ENCODE measurements around the gene KLHL21. TPM values are rescaled to one million over a fixed set of nuclear protein-coding genes. Genes with fewer than 3 reads are reported as not detected.

The KLHL21 gene
- total and polyA plus RNA-seq, 12 donors: 20.4 to 93.3 (median 69.6) TPM

DNA sequence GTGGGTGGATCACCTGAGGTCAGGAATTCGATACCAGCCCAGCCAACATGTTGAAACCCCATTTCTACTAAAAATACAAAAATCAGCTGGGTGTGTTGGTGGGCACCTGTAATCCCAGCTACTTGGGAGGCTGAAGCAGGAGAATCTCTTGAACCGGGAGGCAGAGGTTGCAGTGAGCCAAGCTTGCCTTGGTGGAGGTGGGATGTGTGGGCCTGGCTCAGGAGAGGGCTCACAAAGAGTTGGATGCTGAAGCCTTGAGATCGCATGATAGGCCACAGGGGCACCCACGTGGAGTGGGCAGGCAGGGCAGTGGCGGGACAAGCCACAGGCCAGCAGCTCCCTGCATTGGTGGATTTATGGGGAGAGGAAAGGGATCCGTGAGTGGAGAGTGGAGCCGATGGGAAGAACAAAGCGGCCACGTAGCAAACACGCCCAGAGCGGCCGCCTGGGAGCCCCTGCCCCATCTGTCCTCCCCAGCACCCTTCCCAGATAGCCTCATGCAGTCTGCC lies 26.4 kb upstream of the KLHL21 start:
- Histone ChIP-seq H3K36me3 (peaks cover 4 to 76% (median 32%) of the 10 kb centered on the region in 9 donors), H3K27ac (no peak overlapping the region), H3K4me3 (no peak overlapping the region), H3K27me3 (no peaks in the 10 kb centered on the region), H3K4me1 (peaks cover 8 to 26% (median 22%) of the 10 kb centered on the region in 9 donors), H3K9me3 (no peaks in the 10 kb centered on the region)
- no peak for ATAC-seq
- TF ChIP-seq, protein P1, sequence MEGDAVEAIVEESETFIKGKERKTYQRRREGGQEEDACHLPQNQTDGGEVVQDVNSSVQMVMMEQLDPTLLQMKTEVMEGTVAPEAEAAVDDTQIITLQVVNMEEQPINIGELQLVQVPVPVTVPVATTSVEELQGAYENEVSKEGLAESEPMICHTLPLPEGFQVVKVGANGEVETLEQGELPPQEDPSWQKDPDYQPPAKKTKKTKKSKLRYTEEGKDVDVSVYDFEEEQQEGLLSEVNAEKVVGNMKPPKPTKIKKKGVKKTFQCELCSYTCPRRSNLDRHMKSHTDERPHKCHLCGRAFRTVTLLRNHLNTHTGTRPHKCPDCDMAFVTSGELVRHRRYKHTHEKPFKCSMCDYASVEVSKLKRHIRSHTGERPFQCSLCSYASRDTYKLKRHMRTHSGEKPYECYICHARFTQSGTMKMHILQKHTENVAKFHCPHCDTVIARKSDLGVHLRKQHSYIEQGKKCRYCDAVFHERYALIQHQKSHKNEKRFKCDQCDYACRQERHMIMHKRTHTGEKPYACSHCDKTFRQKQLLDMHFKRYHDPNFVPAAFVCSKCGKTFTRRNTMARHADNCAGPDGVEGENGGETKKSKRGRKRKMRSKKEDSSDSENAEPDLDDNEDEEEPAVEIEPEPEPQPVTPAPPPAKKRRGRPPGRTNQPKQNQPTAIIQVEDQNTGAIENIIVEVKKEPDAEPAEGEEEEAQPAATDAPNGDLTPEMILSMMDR (IDR thresholded peaks at IDR 0.05): no peak
- no peak for DNase-seq
- intact Hi-C loops (cut with DNase I): loop anchor here in 3 of 10 donors (5.0 kb wide), 3 partner anchors 57 to 77 kb away; partner anchors contain the start of genes NOL9 (in 1 of the 3) and TAS1R1 (in 1 of the 3)
- 91 to 96% methylated on average over 12 of the region's 12 CpGs for WGBS, 2 donors

DNA sequence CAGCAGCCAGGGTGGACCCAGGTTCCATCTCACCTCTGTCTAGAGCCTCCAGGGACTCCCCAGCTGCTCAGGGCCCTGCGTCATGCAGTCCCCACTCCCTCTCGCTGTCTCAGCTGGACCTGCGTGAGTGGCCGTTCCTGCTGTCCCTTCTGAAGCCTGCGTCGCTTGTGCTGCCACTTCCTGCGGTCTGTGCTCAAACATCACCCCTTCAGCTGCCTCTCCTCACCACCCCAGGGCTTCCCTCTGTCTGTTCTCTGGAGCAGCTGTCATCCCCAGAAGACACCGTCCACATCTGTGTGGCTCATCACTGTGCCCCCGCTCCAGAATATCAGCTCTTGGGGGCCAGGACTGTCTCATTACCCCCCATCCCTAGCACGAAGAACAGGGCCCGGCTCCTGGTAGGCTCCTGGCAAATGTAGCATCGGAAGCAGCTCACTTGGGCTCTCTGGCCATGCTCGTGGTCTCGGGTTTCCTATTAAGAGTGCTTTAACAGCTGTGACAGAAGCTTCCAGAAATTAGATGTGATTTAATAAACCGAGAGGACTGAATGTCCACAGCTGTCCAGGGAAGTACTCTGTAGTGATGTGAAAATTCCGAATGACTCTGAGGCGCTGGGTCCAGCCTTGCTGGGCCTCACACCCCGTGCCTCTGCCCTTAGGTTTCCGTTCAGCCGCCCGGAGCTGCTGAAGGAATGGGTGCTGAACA lies 25.3 kb upstream of the KLHL21 start:
- peaks cover 4 to 76% (median 26%) of the 10 kb centered on the region in 9 donors for H3K36me3 ChIP-seq
- no peaks in the 10 kb centered on the region for H3K9me3 ChIP-seq
- H3K4me1 ChIP-seq: peaks cover 8 to 26% (median 22%) of the 10 kb centered on the region in 9 donors
- ATAC-seq (no peak), DNase-seq (no peak)
- no peak overlapping the region for H3K27ac ChIP-seq
- H3K27me3 ChIP-seq: no peaks in the 10 kb centered on the region
- no peak overlapping the region for H3K4me3 ChIP-seq
- intact Hi-C loops (cut with DNase I): loop anchor here in 3 of 10 donors (5.0 kb wide), 3 partner anchors 56 to 76 kb away; partner anchors contain the start of genes NOL9 (in 1 of the 3) and TAS1R1 (in 1 of the 3)
- WGBS, 2 donors: 89 to 93% methylated on average over 21 of the region's 21 CpGs
- TF ChIP-seq, protein P1 (IDR thresholded peaks at IDR 0.05): no peak

DNA sequence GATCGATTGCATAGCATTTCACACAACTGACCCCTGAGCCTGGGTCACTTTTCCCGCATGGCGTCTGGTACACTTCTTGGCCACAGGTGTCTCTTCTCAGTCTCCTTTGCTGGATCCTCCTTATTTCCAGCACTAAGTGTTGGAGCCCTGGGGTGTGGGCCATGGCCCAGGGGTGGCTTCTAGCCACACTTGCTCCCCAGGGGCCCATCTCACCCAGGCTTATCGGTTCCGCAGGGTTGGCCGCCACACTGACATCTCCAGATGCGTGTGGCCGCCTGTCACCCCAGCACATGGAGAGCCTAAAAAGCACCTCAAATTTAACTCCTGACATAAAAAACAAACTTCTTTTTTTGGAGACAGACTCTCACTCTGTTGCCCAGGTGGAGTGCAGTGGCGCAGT lies 24.4 kb upstream of the KLHL21 start:
- TF ChIP-seq, protein P1 (IDR thresholded peaks at IDR 0.05): no peak
- Histone ChIP-seq H3K27ac (no peak overlapping the region), H3K4me1 (peaks cover 8 to 26% (median 22%) of the 10 kb centered on the region in 9 donors), H3K4me3 (peak overlapping the region in 1 of 10 donors; percentile 80), H3K9me3 (no peaks in the 10 kb centered on the region), H3K36me3 (peaks cover 0 to 76% (median 30%) of the 10 kb centered on the region in 9 donors), H3K27me3 (no peaks in the 10 kb centered on the region)
- DNase-seq: no peak
- intact Hi-C loops (cut with DNase I): loop anchor here in 3 of 10 donors (5.0 kb wide), 3 partner anchors 55 to 75 kb away; partner anchors contain the start of genes NOL9 (in 1 of the 3) and TAS1R1 (in 1 of the 3)
- 92 to 96% methylated on average over 9 of the region's 9 CpGs for WGBS, 2 donors
- ATAC-seq: no peak

DNA sequence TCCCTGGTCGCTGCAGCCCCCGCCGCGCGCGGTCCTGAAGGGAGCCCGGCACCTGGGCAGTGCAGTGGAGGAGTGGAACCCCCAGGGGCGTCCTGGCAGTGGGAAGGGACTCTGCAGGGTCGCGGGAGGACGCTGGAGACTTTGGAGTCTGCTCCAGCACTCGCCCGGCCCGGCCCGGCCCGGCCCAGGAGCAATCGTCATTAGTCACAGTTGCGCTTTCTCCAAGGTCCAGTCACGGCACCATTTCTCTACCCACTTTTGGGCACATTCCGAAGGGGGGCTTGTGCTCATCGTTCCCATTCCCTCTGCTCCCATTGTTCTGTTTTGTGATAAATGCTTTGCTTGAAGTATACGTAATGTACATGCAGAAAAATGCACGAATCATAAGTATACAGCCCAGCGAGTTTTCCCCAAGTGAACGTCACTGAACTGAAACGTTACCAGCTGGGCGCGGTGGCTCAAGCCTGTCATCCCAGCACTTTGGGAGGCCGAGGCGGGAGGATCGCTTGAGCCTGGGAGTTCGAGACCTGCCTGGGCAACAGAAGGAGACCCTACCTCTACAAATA lies 23.0 kb upstream of the KLHL21 start:
- TF ChIP-seq, protein P1 (IDR thresholded peaks at IDR 0.05): no peak
- Histone ChIP-seq H3K4me3 (peak overlapping the region; percentile 64 to 95 (median 86)), H3K27ac (peak overlapping the region; percentile 54 to 91 (median 85)), H3K36me3 (peaks cover 0 to 76% (median 35%) of the 10 kb centered on the region in 9 donors), H3K27me3 (no peaks in the 10 kb centered on the region), H3K4me1 (peaks cover 8 to 26% (median 22%) of the 10 kb centered on the region in 9 donors), H3K9me3 (no peaks in the 10 kb centered on the region)
- peak in 1 of 2 donors; percentile 46 for DNase-seq
- 7 to 11% methylated on average over 30 to 32 of the region's 32 CpGs for WGBS, 2 donors
- intact Hi-C loops (cut with DNase I): loop anchor here in 3 of 10 donors (5.0 kb wide), 3 partner anchors 53 to 73 kb away; partner anchors contain the start of genes NOL9 (in 1 of the 3) and TAS1R1 (in 1 of the 3)
- peak; percentile 6 to 42 (median 19) for ATAC-seq
